IPS-NIHi11 (cell line): Measurements from ENCODE around the gene OCA2.

Experiments
- DNase-seq: peaks from one replicate; pipeline ENCODE4 v3.0.0; 2012; ENCODE audit warnings: mixed read lengths, low spot score

The OCA2 gene

DNA sequence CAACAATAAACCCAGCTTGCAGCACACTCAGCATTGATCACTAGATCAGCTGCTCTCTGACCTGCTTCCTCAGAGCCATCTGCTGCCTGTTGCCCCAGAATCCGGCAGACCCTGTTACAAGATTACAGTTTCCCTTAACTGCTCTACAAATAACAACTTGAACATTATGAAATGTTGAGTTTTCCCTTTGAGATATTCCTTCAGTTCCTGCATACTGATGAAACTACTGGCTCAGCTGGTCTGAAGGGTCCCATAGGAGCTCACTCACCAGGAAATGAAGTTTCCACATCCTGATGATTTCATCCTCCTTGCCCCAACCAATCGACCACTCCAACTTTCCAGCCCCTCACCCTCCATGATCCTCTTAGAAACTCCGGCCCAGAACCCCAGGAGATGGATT lies 281.9 kb downstream of the OCA2 start:
- DNase-seq, result no peak

DNA sequence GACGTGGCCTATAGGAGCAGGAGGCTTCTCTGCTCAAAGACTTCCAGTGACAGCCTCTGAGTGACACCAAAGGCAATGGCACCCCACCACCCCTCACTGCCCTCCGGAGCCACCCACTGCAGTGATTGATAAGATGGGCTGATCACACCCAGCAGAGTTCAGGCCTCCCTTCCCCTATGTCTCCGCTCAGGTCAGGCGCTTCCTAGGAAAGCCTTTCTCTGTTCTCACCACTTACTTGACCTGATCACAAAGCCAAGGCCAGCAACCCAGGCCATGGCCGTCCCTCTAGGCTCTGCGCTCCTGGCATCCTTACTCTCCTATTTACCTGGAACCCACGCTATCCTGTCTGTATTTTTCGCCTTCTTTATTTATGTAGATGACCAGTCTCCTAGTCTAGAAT lies 282.3 kb downstream of the OCA2 start:
- no peak for DNase-seq

DNA sequence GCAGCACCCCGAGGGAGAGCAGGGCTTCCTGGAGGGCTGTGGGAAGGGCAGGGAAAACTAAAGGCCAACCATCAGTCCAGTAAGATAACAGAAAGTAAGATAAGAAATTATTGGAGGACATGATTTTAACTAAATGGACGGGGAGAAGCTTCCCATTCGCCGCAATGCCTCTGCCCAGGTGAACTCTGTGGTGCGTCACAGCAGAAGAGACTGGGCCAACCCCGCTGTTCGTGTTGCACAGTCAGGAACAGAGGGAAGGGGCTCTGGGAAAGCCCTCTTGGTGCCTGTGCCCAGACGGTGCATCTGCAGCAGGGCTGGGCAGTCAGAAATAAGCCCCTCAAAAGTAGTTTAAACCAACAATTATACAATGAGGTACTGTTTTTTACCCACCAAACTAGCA lies 284.1 kb downstream of the OCA2 start:
- DNase-seq, result no peak

DNA sequence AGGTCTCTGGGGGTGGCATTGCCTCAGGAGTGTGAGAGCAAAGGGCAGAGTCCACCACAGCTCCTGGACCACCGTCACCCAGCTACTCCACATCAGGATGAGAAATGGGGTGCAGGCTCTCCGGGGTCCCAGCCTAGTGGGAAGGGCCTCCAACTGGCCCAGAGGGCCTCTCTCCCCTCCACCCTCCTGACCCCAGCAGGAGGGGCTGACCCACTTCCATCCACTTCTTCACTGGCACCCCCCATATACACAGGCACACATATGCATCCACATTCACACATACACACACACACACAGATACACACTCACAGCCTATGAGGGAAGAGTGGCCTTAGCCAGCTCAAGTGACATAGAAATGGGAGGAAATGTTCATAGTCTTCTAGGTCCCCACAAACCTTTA lies 286.0 kb downstream of the OCA2 start:
- no peak for DNase-seq

DNA sequence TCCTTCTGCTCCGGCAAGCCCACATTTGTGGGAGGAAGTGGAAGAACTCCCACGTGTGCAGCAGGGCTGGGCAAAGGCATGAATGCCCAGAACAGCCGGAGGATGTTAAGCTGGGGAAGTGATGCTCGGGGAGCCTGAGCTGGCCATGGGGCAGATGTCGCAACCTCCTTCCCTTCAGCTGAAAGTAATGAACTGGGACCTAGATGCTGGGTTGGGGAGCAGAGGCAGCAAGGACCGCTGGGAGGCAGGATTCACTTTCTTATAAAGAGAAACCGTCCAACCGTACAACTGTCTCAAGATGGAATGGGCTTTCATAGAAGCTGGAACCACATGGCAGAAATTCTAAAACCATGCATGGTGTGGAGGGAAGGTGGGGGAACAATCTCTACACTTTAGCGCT lies 290.9 kb downstream of the OCA2 start:
- no peak for DNase-seq

DNA sequence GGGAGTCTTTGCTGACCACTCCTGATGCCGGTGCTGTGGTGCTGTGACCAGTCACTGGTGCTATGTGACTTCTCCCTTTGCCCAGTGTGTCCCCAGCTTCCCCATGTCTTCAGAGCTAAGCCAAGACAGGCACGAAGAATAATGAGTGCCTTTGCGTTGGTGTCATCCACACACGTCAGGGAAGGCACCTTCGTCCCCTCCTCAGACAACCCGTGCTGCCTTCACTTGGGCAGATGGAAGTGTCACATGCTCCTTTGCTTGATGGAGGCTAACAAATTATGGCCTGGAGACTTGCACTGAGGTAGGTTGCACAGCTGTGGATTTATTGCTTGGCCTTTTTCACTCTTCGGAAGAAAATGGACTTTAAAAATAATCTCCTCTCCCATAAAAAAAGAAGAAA lies 291.8 kb downstream of the OCA2 start:
- no peak for DNase-seq

DNA sequence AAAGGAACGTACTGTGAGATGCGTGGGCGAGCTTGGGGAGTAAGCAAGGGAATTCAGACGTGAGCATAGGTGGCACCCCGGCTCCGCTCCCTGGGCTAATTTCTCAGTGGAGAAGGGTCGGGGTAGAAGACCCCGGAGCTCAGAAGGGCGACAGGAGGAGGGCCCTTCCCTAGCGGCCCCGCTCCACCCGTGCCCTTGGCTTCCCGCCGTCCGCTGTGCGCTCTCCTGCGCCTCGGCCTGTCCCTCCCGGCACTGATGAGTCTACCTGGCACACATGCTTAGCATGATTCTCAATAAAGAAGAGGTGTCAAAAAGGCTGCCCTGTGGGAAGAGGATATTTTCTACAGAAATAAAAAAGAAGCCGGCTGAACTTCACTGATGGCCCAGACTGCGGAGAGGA lies 292.7 kb downstream of the OCA2 start:
- no peak for DNase-seq

DNA sequence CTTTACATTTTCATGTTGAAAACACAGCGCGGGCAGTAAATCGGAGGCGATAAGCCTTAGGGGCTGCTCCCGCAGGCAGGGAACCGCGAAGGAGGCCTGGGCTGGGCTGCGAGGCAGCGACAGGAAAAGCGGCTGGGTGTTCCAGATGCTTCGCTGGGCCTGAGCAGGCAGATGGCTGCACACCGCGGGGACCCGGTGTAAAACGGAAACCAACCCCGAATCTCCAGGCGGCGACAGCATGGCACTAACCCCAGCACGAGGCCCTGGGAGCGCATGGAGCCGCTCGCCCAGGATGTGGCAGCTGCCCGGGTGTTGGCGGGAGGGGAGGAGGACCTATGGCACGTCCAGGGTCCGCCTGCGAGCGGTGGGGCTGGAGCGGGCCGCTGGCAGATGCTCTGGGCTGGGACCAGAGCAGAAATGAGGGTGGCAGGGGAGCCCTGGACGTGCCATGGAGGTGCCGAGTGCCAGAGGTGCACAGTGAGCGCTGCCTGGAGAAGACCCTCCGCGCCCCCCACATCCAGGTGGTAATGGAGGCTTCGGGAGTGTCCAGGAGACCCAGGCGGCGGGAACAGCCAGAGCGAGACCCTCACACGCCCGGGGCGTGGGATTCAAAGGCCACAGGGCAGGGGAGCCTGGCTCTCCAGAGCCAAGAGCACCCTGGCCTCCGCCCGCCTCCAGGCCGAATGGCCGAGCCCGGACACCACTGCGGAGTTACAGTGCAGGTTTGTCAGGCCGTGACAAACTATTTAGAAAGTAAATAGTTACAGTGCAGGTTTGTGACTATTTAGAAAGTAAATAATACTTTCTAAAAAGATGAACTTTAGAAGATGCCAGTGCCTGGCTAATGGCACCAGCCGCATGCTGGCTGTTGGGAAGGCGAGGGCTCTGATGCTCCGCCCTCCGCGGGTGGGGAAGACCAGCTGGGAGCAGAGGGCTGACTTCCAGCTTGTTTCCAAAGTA lies 293.6 kb downstream of the OCA2 start:
- DNase-seq, result no peak

DNA sequence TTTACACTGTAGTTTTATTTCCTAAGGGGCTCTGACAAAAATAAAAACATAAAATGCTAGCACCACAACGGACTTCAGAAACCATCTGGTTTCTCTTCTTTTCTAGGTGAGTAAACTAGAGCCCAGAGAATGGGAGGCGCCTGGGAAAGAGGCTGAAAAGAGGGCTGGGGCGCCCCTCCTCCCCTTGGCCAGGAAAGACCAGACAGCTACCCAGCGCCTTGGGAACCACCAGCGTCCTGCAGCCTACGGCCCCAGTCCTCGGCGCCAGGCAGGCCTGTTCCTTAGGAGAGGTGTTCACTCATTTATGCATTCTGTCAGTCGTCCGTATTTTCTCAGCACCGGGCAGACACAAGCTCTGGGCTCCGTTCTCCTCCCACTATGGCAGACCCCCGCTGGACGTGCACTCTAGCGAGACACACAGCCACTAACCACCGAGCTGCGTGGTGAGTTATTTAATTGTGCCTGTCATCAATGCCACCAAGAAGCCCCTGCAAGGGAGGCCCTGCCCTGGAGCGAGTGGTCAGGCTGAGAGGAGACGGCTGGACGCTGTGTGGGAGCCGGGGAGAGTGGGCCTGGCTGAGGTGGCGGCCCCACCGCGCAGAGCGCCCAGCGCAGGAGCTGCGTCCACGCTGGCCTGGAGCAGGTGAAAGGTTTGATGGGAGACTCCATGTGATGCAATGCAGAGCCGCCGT lies 294.4 kb downstream of the OCA2 start:
- DNase-seq, result no peak

DNA sequence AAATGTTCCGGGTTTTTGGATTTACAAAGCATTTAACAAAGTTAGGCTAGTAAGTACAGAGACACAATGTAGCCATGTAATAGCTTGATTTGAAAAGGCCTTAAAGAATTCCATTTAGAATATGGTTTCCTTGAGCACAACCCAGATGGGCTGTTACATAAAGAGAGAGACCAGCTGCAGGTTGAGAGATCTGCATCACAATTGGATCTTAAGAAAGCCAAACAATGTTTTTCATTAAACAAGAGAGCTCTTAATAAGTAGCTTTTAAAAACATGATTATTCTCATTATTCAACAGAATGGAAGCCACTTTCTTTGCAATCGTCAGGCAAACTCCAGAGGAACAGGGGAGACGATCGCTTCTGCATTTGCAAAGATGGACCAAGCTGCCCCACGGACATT lies 300.3 kb downstream of the OCA2 start:
- no peak for DNase-seq

DNA sequence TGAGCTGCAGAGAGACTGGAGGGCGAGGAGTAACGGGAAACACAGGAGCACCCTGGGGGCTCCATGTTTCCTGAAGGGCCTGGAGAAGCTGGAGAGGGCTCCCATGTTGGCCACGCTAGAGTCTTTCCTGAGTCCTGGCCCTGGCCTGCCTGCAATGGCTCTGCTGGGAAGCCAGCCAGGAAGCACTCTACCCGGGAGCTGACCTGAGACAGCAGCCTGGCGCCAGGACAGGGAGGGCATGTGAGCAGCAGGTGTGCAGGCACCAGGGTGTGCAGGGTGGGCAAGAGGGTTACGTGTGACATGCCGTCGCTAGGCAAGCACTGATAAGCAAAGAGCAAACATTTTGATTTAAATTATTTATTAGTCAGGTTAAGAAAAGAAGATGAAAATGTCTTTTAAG lies 301.4 kb downstream of the OCA2 start:
- DNase-seq, result no peak

DNA sequence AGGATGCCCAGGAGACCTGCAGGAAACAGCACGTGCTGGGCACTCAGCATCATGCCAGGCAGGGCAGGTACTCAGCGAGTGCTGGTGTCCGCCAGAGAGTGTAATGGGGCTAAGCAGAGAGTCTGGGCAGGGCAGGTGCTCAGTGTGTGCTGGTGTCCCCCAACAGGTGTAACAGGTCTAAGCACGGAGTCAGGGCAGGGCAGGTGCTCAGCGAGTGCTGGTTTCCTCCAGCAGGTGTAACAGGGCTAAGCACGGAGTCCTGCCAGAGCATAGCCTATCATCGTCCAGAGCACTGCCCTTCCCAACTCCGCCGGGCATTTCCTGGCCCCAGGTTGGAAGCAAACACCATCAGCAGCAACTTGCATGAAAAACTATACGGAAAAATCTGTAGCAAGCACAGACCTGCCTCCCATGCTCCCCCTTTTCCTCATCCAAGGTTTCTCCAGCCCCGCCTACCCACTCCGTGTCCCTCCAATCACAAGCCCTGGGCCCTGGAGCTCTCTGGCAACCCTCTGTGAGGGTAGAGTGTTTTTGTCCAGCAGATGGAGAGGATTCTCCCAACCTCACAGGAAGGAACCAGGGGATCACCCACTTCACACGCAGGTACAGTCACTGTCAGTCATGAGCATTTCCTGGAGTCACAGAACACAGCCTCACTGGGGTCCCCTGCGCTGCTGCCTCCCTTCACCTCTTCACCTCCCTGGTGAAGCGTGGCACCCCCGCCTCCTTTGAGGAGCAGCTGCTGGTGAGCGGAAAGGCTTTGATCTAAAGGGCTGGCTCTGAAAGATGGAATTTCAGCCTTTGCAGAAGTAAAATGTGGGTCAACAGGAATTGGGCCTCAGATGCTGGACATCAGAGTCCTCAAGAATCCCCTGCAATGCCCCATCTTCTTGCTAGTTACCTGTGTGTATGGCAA lies 302.5 kb downstream of the OCA2 start:
- DNase-seq, result peak; percentile 47

DNA sequence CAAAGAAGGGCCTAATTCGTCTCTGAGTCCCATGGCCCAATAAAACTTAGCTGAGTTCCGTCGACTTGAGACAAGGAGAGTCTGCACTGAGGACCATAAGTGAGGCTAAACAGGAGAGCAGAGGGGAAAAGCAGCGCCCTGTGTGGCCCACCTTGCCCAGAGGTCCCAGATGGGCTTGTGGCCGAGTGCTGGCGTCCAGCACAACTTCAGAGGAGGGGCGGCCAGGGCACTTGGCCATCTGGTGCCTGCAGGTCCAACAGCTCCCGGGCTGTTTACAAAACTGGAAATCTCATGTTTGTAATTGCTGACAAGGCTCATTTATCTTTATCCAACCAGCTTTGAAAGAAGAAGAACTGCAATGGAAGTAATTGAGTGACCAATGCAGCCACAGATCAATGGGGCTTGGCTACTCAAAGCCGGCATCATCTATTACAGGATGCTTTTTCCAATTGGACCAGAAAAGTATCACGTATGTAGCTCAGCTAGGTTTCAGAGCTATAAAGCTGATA lies 306.3 kb downstream of the OCA2 start:
- no peak for DNase-seq

DNA sequence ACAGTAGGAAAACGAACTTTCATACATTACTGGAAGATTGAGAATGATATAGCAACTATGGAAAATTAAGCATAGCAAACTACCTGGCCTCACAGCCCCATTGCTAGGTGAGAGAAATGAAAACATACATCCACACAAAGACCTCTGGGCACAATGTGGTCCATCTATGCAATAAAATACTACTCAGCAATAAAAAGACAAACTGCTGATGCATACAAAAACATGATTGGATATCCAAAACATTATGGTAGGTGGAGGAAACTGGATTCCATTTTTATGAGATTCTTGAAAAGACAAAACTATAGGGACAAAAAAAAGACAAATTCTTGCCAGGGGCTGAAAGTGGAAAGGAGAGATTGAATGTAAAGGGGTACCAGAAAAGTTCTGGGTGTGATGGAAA lies 308.8 kb downstream of the OCA2 start:
- DNase-seq, result no peak

DNA sequence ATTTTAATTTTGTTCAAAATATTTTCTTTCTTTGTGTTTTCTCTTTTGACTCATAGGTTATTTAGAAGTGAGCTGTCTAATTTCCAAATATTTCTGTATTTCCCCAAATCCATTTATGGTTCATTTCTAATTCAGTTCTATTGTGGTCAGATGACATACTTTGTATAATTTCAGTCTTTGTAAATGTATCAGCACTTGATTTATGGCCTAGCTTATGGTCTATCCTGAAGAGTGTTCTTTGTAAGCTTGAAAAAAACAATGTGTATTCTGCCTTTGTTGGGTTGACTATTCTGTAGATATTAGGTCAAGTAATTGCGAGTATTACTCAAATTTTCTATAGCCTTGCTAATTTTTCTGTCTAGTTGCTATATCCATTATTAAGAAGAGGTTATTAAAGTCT lies 311.2 kb downstream of the OCA2 start:
- DNase-seq, result no peak

DNA sequence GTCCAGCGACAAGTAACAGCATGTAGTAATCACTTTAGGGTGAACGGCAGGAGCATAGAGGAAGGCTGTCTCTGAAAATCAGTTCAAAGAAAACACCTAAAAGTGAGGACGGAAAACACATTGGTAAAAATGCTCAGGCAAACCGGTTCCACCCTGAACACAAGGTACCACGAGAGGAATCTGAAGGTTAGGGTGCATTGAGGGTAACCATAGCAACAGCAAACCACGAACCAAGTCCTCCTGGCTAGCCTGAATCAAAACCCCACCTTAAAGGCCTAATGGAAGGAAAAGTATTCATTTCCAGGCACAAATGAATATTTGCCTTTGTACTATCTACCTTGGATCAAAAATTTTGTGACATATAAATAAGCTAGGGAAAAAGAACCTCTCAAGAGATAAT lies 315.0 kb downstream of the OCA2 start:
- DNase-seq, result no peak

DNA sequence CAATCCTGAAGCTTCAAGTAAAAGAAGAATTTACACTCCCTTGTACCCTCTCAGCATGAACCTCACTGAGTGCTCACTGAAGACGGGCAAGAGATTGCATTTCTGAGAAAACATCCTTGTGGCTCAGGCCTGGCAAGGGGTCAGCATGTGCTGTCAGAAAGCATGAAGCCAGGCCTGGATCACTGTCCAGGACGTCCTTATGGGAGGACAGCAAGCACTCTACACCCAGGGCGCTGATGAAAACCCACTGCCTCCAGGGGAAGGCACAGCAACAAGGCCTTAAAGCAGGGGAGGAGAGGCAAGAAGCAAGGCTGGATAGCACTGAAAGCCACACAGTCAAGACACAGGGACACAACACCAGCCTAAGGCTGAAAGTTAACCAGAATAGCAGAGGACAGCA lies 315.4 kb downstream of the OCA2 start:
- DNase-seq, result no peak

DNA sequence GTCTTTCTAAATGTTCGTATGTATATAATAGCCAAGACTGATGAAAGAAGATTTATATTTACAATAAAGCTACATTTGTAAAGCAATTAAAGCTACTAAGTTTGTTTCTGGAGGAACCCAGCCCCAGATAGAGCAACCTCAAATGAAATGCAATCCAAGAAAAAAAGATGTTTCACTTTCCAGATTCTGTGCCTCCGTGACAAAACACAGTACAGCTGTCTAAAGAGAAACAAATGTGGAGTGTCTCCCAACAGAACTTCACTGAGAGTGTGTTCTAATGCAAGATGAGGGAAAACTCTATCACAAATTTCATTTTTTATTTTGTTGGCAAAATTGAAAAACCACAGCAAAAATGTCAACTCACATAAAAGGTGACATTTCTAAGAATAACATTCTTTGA lies 317.0 kb downstream of the OCA2 start:
- no peak for DNase-seq

DNA sequence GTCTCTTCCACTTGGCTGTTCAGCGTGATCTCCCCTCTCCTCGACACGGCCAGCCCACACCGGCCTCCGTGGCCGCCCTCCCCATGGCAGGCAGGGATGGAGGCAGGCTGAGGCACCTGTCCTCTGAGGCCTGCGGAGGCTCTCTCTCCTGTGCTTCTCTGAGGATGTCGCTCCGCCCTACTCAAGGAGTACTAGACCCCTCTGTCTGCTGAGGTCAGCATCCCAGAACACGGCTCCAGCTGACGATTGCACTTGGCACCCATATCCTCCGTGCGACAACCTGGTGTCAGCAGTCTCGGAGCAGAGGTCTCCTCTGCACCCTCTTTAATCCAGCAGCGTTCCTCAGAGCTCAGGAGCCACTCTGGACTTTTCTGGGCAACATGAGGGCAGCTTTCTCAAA lies 322.6 kb downstream of the OCA2 start:
- no peak for DNase-seq

DNA sequence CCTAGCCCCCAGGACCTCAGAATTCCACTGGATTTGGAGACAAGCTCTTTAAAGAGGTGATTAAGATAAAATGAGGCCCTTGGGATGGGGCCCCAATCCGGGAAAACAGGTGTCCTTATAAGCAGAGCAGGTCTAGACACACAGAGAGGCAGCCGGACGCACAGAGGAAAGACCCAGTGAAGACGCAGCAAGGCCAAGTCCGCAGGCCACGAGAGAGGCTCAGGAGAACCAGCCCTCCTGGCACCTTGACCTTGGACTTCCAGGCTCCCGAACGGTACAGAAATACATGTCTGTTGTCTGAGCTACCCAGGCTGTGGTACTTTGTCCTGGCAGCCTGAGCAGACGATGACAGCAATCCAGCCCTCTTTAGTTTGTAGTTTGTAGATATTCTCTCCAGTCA lies 324.5 kb downstream of the OCA2 start:
- DNase-seq, result no peak

DNA sequence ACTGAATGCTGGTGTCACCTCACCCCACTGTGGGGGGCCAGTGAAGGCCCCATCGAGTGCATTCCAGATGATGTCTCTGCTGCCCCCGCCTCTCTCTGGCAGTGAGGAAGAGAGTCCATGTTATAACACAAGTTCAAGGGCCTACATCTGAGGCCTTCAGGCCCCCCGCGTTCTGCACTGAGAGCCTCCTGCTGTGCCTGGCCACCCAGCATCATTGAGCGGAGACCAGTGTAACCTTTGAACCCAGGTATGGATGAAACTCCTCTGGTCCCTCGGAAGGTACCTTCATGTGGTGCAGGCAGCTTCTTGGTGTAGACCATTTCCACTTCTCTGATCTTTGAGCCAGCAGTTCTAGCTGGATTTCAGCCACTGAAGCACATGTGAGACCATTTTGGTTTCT lies 324.9 kb downstream of the OCA2 start:
- no peak for DNase-seq

DNA sequence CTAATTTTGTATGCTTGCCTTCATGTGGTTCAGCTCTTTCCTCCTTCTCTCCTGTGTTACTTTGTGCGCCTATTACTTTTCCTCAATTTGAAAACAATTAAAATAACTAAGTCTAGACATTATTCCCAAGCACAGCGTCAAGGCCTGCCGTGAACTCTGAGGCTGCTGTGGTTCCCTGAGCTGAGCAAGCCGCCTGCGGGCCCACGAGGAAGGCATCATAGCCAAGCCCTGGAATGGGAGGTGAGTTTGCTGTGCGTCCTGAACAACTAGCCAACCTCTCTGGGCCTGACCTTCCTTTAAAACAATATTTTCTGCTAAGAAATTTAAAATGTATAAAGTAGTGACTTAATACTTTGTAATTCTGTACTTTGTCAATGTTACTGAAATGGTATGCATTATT lies 327.2 kb downstream of the OCA2 start:
- DNase-seq, result no peak
